ENCODE measurements around the gene FBXW5. TPM values are rescaled to one million over a fixed set of nuclear protein-coding genes. Genes with fewer than 3 reads are reported as not detected.

The FBXW5 gene
- total RNA-seq, 1 experiment from 2014 or later, result 62.2 TPM

DNA sequence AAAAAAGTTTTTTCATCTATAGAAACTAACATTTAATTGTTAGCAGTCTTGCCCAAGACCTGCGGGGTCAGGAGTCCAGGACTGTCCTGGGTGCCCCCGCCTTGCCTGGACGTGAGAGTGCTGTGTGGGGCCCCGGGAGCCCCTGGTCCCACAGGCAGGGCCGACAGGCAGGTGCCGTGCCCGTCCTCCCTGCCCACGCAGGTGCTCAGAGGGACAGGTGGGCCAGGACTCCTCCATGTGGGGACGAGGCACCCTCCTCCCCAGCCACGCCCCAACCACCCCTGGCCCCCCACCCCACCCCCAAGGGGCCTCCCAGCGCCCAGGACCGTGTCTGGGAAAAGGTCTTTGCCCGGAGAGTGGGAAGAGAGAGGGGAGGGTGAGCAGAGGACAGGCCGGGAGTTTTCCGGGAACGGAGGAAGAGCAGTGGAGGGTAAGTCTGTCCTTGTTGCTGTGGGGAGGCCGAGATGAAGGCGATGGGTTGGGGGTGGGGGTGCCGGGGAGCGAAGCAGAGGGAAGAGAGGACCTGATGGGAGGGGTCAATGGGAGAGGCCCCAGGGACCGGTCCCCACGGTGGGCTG is 4.8 kb upstream of the FBXW5 start:
- Mint-ChIP-seq H3K27ac (no peak overlapping the region), H3K27me3 (ENCODE audit: low read depth) (no peaks in the 10 kb centered on the region), H3K4me3 (peak overlapping the region; percentile 74 to 87), H3K4me1 (peaks cover 10 to 18% of the 10 kb centered on the region in 2 experiments), H3K36me3 (ENCODE audit: insufficient read depth in 1 of 3, low read depth in 3 of 3) (no peaks in the 10 kb centered on the region), H3K9me3 (no peaks in the 10 kb centered on the region)
- H3K79me2 ChIP-seq (ENCODE audit: insufficient read depth, low read length), result no peaks in the 10 kb centered on the region
- H4K91ac ChIP-seq (ENCODE audit: insufficient read length, low read depth, low read length), result no peak overlapping the region
- no peak overlapping the region; the same call in 1 of the 2 replicates for H3K14ac ChIP-seq (ENCODE audit: insufficient read depth, low read length)
- no peak overlapping the region for H2AFZ ChIP-seq (ENCODE audit: low read length)
- no peaks in the 10 kb centered on the region for H4K20me1 ChIP-seq (ENCODE audit: control insufficient read depth, insufficient read depth, insufficient read length)
- H3K4ac ChIP-seq (ENCODE audit: low read depth, low read length), result no peak overlapping the region
- H2BK20ac ChIP-seq (ENCODE audit: low read depth, low read length, poor library complexity, severe bottlenecking), result no peak overlapping the region
- no peak overlapping the region for H2BK12ac ChIP-seq (ENCODE audit: insufficient read length, low read depth, low read length)
- no peak overlapping the region for H2AK5ac ChIP-seq (ENCODE audit: insufficient read length, low read length)
- H3K9ac ChIP-seq (ENCODE audit: extremely low read depth, insufficient read length, low read length), result no peak overlapping the region
- no peak overlapping the region for H3K27ac ChIP-seq (ENCODE audit: insufficient read length, low read depth, low read length)
- H3T11ph ChIP-seq (ENCODE audit: low read length), result no peak overlapping the region
- WGBS (ENCODE audit: extremely low coverage, insufficient read length, low lambda C conversion rate), result no CpG with 5 or more reads among the region's 22 CpGs
- TF ChIP-seq, protein P1, sequence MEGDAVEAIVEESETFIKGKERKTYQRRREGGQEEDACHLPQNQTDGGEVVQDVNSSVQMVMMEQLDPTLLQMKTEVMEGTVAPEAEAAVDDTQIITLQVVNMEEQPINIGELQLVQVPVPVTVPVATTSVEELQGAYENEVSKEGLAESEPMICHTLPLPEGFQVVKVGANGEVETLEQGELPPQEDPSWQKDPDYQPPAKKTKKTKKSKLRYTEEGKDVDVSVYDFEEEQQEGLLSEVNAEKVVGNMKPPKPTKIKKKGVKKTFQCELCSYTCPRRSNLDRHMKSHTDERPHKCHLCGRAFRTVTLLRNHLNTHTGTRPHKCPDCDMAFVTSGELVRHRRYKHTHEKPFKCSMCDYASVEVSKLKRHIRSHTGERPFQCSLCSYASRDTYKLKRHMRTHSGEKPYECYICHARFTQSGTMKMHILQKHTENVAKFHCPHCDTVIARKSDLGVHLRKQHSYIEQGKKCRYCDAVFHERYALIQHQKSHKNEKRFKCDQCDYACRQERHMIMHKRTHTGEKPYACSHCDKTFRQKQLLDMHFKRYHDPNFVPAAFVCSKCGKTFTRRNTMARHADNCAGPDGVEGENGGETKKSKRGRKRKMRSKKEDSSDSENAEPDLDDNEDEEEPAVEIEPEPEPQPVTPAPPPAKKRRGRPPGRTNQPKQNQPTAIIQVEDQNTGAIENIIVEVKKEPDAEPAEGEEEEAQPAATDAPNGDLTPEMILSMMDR (conservative IDR thresholded peaks at IDR 0.05), result no peak
- no peak overlapping the region for H2BK15ac ChIP-seq (ENCODE audit: low read depth, low read length)
- H3K27me3 ChIP-seq (ENCODE audit: insufficient read depth, low read length), result no peaks in the 10 kb centered on the region
- no peak overlapping the region for H3K56ac ChIP-seq (ENCODE audit: insufficient read length, low read depth, low read length)
- peaks cover 5% of the 10 kb centered on the region for H3K23me2 ChIP-seq (ENCODE audit: insufficient read length, low read depth, low read length, poor library complexity, severe bottlenecking)
- no peaks in the 10 kb centered on the region for H3K9me3 ChIP-seq (ENCODE audit: control insufficient read depth, low read depth, low read length)
- H4K8ac ChIP-seq (replicated peaks; ENCODE audit: insufficient read length, low read depth, low read length), result no peak overlapping the region
- H3K18ac ChIP-seq (ENCODE audit: insufficient read length, low read depth, low read length), result no peak overlapping the region
- H3K79me1 ChIP-seq (ENCODE audit: insufficient read depth, low read depth, low read length, poor library complexity, severe bottlenecking), result no peaks in the 10 kb centered on the region
- DNase-seq, result no peak
- H3K4me1 ChIP-seq (ENCODE audit: insufficient read depth, low read length), result no peaks in the 10 kb centered on the region
- H3K4me2 ChIP-seq (ENCODE audit: insufficient read depth, insufficient read length, low read length), result peak overlapping the region; percentile 55
- H2BK5ac ChIP-seq (ENCODE audit: insufficient read length, low read length), result no peak overlapping the region
- no peak overlapping the region for H3K23ac ChIP-seq (ENCODE audit: insufficient read length, low read depth, low read length)
- no peak overlapping the region for H4K5ac ChIP-seq (ENCODE audit: insufficient read length, low read depth, low read length)
- H2BK120ac ChIP-seq (ENCODE audit: low read depth, low read length, poor library complexity, severe bottlenecking), result no peak overlapping the region
